ENCODE results near the gene NAGS. TPM values are rescaled to one million over a fixed set of nuclear protein-coding genes. Genes with fewer than 3 reads are reported as not detected.

Gene NAGS
- total RNA-seq, 1 experiment from 2014 or later, result 10.0 TPM

DNA sequence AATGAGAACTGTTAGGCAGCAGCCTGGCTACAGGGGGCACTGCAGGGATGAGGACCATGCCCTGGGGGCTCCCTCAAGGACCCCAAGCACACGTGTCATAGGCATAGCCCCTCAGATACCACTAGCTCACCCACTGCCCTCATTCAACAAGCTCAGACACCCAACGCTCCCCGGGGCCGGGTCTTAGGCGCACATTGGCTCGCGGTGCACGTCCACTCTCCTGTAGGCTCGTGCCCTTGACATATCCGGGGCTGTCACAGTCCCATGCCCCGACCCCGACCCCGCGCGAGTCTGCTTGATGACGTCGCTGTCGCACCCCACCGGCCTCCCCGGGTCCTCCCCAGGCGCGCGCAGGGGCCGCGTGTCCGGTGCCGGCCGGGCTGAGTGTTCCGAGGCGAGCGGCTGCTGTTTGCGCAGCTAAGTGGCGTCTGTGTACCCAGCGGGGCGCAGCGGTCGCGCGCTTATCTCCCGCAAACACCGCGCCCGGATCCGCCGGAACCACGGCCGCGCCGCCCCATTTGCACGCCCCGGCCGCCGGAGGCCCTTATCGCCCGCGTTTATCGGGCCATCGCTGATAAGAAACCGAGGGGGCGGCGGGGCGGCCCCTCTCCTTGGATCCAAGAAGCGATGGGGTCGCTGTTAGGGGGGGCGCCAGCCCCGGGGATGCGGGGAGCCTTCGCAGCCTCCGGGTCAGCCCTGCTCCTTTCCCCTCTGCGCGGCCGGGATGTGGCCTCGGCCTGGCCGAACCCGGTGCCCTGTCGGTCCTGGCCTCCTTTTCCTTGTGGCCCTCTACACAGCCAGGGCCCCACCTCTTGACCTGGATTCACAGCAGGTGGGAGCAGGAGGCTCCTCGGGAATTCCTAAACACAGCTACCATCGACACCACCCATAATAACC is 20.7 kb upstream of the NAGS start:
- no peaks in the 10 kb centered on the region for H4K20me1 ChIP-seq (ENCODE audit: insufficient read depth)
- ATAC-seq (no peak), DNase-seq (ENCODE audit: low read depth, low spot score) (no peak)
- H3K9me2 ChIP-seq (ENCODE audit: insufficient read depth), result no peaks in the 10 kb centered on the region
- H3K4me3 ChIP-seq (replicated peaks in 1 of 2; ENCODE audit: low read depth in 1 of 2, low read length in 2 of 2), result no peak overlapping the region
- H2AFZ ChIP-seq (ENCODE audit: low read depth, low read length, poor library complexity, severe bottlenecking), result no peak overlapping the region
- no peak for TF ChIP-seq ZFX (IDR thresholded peaks at IDR 0.05)
- 0 out of 6 replicates have a peak, but pooled peaks of 1 of the 3 experiments have one; percentile 8 for TF ChIP-seq CTCF (IDR thresholded peaks at IDR 0.05 in 2 of 3, conservative IDR thresholded peaks at IDR 0.05 in 1 of 3; ENCODE audit: borderline replicate concordance in 1 of 3, insufficient read depth in 1 of 3, low read depth in 2 of 3, low read length in 2 of 3)
- BruUV-seq (replicated peaks), result no TSS peak
- ChIA-PET RAD21 (ENCODE audit: low non-redundant PET in 1 of 2, low total read pairs in 2 of 2, uncharacterized antibody in 2 of 2, unreplicated experiment in 2 of 2) (no interaction called here), CTCF (no interaction called here), POLR2A (no interaction called here)
- H3K9me3 ChIP-seq (ENCODE audit: control insufficient read depth in 1 of 2, insufficient read depth in 1 of 2, low read depth in 1 of 2, low read length in 2 of 2), result no peaks in the 10 kb centered on the region
- H3K27me3 ChIP-seq (ENCODE audit: insufficient read depth, low read length), result no peaks in the 10 kb centered on the region
- intact Hi-C loops (cut with micrococcal nuclease), result no loop called here
- no peaks in the 10 kb centered on the region for H3K36me3 ChIP-seq (ENCODE audit: control insufficient read depth in 1 of 2, insufficient read depth in 2 of 2, low read length in 2 of 2)
- no peak overlapping the region for H3K27ac ChIP-seq (ENCODE audit: low read depth, low read length)
- no peaks in the 10 kb centered on the region for H3K4me1 ChIP-seq (ENCODE audit: control insufficient read depth in 1 of 2, insufficient read depth in 2 of 2, low read length in 2 of 2)
- H3K9ac ChIP-seq (ENCODE audit: low read length), result no peak overlapping the region
- no peak overlapping the region for H3K4me2 ChIP-seq (ENCODE audit: low read length)
- H3K79me2 ChIP-seq (ENCODE audit: insufficient read depth, low read length), result no peaks in the 10 kb centered on the region

- Histone ChIP-seq H2AFZ (ENCODE audit: low read depth, low read length, poor library complexity, severe bottlenecking) (no peak overlapping the region), H3K9ac (ENCODE audit: low read length) (no peak overlapping the region), H3K79me2 (ENCODE audit: insufficient read depth, low read length) (no peaks in the 10 kb centered on the region), H3K9me3 (ENCODE audit: control insufficient read depth in 1 of 2, insufficient read depth in 1 of 2, low read depth in 1 of 2, low read length in 2 of 2) (no peaks in the 10 kb centered on the region), H3K4me1 (ENCODE audit: control insufficient read depth in 1 of 2, insufficient read depth in 2 of 2, low read length in 2 of 2) (no peaks in the 10 kb centered on the region), H3K36me3 (ENCODE audit: control insufficient read depth in 1 of 2, insufficient read depth in 2 of 2, low read length in 2 of 2) (no peaks in the 10 kb centered on the region), H3K27me3 (ENCODE audit: insufficient read depth, low read length) (no peaks in the 10 kb centered on the region), H3K27ac (ENCODE audit: low read depth, low read length) (no peak overlapping the region), H4K20me1 (ENCODE audit: insufficient read depth) (no peaks in the 10 kb centered on the region), H3K4me2 (ENCODE audit: low read length) (no peak overlapping the region), H3K9me2 (ENCODE audit: insufficient read depth) (no peaks in the 10 kb centered on the region), H3K4me3 (replicated peaks in 1 of 2; ENCODE audit: low read depth in 1 of 2, low read length in 2 of 2) (no peak overlapping the region)
- RAD21 ChIA-PET (ENCODE audit: low non-redundant PET in 1 of 2, low total read pairs in 2 of 2, uncharacterized antibody in 2 of 2, unreplicated experiment in 2 of 2), result no interaction called here
- no peak for DNase-seq (ENCODE audit: low read depth, low spot score)
- no TSS peak for BruUV-seq (replicated peaks)
- CTCF ChIA-PET, result no interaction called here
- intact Hi-C loops (cut with micrococcal nuclease), result no loop called here
- no peak for ATAC-seq
- POLR2A ChIA-PET, result no interaction called here
- TF ChIP-seq ELF1 (IDR thresholded peaks at IDR 0.05; ENCODE audit: borderline replicate concordance, low read depth) (no peak), POLR2A (IDR thresholded peaks at IDR 0.05; ENCODE audit: borderline replicate concordance, extremely low read depth, insufficient read depth, insufficient read length) (no peak), RAD21 (IDR thresholded peaks at IDR 0.05; ENCODE audit: low read depth) (no peak), REST (IDR thresholded peaks at IDR 0.05; ENCODE audit: low read depth) (no peak), EGR1 (IDR thresholded peaks at IDR 0.05; ENCODE audit: low read depth) (no peak), FOSL1 (IDR thresholded peaks at IDR 0.05; ENCODE audit: low read depth) (no peak)
- TF ChIP-seq, protein P1, sequence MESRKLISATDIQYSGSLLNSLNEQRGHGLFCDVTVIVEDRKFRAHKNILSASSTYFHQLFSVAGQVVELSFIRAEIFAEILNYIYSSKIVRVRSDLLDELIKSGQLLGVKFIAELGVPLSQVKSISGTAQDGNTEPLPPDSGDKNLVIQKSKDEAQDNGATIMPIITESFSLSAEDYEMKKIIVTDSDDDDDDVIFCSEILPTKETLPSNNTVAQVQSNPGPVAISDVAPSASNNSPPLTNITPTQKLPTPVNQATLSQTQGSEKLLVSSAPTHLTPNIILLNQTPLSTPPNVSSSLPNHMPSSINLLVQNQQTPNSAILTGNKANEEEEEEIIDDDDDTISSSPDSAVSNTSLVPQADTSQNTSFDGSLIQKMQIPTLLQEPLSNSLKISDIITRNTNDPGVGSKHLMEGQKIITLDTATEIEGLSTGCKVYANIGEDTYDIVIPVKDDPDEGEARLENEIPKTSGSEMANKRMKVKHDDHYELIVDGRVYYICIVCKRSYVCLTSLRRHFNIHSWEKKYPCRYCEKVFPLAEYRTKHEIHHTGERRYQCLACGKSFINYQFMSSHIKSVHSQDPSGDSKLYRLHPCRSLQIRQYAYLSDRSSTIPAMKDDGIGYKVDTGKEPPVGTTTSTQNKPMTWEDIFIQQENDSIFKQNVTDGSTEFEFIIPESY (IDR thresholded peaks at IDR 0.05; ENCODE audit: extremely low read depth, insufficient replicate concordance, low read length), result no peak
Observed at GRCh38 chr17:43984521-43984920, 19.9 kb upstream of the NAGS start.

Data from HCT116 (cell line).